Measurements from ENCODE around the gene SIX2. TPM values are rescaled to one million over a fixed set of nuclear protein-coding genes. Genes with fewer than 3 reads are reported as not detected.

SIX2 gene
- total and polyA plus RNA-seq, 2 of the 8 experiments (the other 6 are each of a cell fraction or from before 2014, with no cell fraction given), result 0.47 to 1.0 TPM

GRCh38 chr2:45010702-45011012 lies 1.4 kb upstream of the SIX2 start:
- Histone ChIP-seq H3K14ac (ENCODE audit: insufficient read length) (no peak overlapping the region), H3K56ac (replicated peaks; ENCODE audit: insufficient read length, low read depth, low read length) (no peak overlapping the region), H3K79me2 (ENCODE audit: control insufficient read depth in 1 of 2, insufficient read depth in 2 of 2, low read length in 2 of 2) (no peaks in the 10 kb centered on the region), H3K9ac (replicated peaks in 1 of 4; ENCODE audit: extremely low read depth in 1 of 4, low read depth in 3 of 4, low read length in 3 of 4) (no peak overlapping the region), H2AFZ (ENCODE audit: low read length) (no peak overlapping the region), H2BK15ac (ENCODE audit: low read length) (no peak overlapping the region), H2BK120ac (replicated peaks; ENCODE audit: low read depth, low read length) (no peak overlapping the region), H2AK5ac (ENCODE audit: low read depth, low read length) (no peak overlapping the region), H3K4ac (replicated peaks; ENCODE audit: insufficient read length, low read depth, low read length) (no peak overlapping the region), H3K36me3 (ENCODE audit: control insufficient read depth in 2 of 4, insufficient read depth in 4 of 4, low read length in 3 of 4) (peaks cover 0 to 19% (median 0%) of the 10 kb centered on the region in 4 experiments; a peak in 1 of 8 replicates), H3K23ac (ENCODE audit: insufficient read length) (no peak overlapping the region), H4K91ac (replicated peaks; ENCODE audit: insufficient read length, low read length) (no peak overlapping the region), H2BK5ac (ENCODE audit: low read depth, low read length) (no peak overlapping the region), H4K5ac (ENCODE audit: insufficient read length, low read depth, low read length) (no peak overlapping the region), H3K23me2 (ENCODE audit: low read depth, low read length) (peaks cover 12% of the 10 kb centered on the region), H3K27me3 (replicated peaks in 1 of 4; ENCODE audit: control insufficient read depth in 3 of 4, extremely low read depth in 1 of 4, insufficient read depth in 3 of 4, low read length in 3 of 4) (peaks cover 63 to 86% (median 81%) of the 10 kb centered on the region in 4 experiments), H3K4me2 (ENCODE audit: insufficient read depth in 1 of 2, low read depth in 2 of 2, low read length in 2 of 2) (peak overlapping the region; percentile 85 to 95), H3K4me3 (ENCODE audit: extremely low read depth in 1 of 4, insufficient read depth in 2 of 4, low read depth in 3 of 4, low read length in 4 of 4) (peak overlapping the region; percentile 27 to 64 (median 36); a peak in 7 of 8 replicates), H2BK20ac (ENCODE audit: low read length) (no peak overlapping the region), H3K79me1 (ENCODE audit: low read depth, low read length) (no peaks in the 10 kb centered on the region), H3K18ac (ENCODE audit: extremely low read depth, low read length) (0 out of 2 replicates have a peak overlapping the region, but pooled peaks have one; percentile 67), H4K8ac (ENCODE audit: extremely low read depth, insufficient read depth, low read length) (no peak overlapping the region), H2BK12ac (ENCODE audit: low read depth, low read length) (0 out of 2 replicates have a peak overlapping the region, but pooled peaks have one; percentile 68), H3K4me1 (replicated peaks in 1 of 4; ENCODE audit: control insufficient read depth in 3 of 4, insufficient read depth in 4 of 4, low read length in 3 of 4) (peaks cover 0 to 27% (median 13%) of the 10 kb centered on the region in 4 experiments; a peak in 5 of 7 replicates), H4K20me1 (replicated peaks in 1 of 2; ENCODE audit: control insufficient read depth in 1 of 2, insufficient read depth in 2 of 2, low read length in 2 of 2) (peaks cover 6 to 26% of the 10 kb centered on the region in 2 experiments), H3K9me3 (ENCODE audit: insufficient read depth in 2 of 2, low read depth in 1 of 2, low read length in 1 of 2) (no peaks in the 10 kb centered on the region), H3K27ac (ENCODE audit: low read depth, low read length) (no peak overlapping the region)
- FAIRE-seq (no peak), DNase-seq (ENCODE audit: low read depth in 1 of 2, low spot score in 2 of 2) (no peak)
- POLR2A ChIA-PET (ENCODE audit: partially characterized antibody), result interaction anchor here (1.2 to 3.0 kb wide), 6 partner anchors 10 to 160 kb away, joined by 3 to 9 read pairs (median 6); no protein-coding TSS in a partner anchor
- WGBS, 2 experiments (ENCODE audit: extremely low coverage in 1 of 2, insufficient coverage in 1 of 2, insufficient read length in 1 of 2, insufficient replicate concordance in 2 of 2, low coverage in 1 of 2, low lambda C conversion rate in 2 of 2, missing lambda C conversion rate in 1 of 2), result 7% methylated on average over 5 of the region's 5 CpGs; no CpG with 5 or more reads in 1 of the 2 experiments
- CTCF ChIA-PET (ENCODE audit: partially characterized antibody), result interaction anchor here (0.9 to 5.5 kb wide), 5 partner anchors 10 to 484 kb away, joined by 3 to 61 read pairs (median 5); no protein-coding TSS in a partner anchor
- no peak for TF ChIP-seq CTBP2 (IDR thresholded peaks at IDR 0.05; ENCODE audit: borderline replicate concordance, insufficient read depth, insufficient read length, low read length)
- no peak for TF ChIP-seq TAF7 (optimal IDR thresholded peaks at IDR 0.05; ENCODE audit: borderline replicate concordance, low read depth, low read length)
- TF ChIP-seq SUZ12 (IDR thresholded peaks at IDR 0.05; ENCODE audit: low read length), result peak; percentile 30; the same call in 1 of the 2 replicates
- TF ChIP-seq TAF1 (IDR thresholded peaks at IDR 0.05; ENCODE audit: low read depth, low read length), result no peak
- peak; percentile 55 for TF ChIP-seq EZH2 (IDR thresholded peaks at IDR 0.05; ENCODE audit: low read depth, low read length, severe bottlenecking)
- TF ChIP-seq POLR2AphosphoS5 (IDR thresholded peaks at IDR 0.05; ENCODE audit: low read depth, low read length), result no peak
